HG03139 (cell line): ENCODE data around the gene CREBBP.

Experiments
- ATAC-seq: cut with Tn5 transposase; IDR thresholded peaks from one replicate; pipeline ENCODE4 v1.9.1; 2021; ENCODE audit not compliant: unreplicated experiment

The CREBBP gene

DNA sequence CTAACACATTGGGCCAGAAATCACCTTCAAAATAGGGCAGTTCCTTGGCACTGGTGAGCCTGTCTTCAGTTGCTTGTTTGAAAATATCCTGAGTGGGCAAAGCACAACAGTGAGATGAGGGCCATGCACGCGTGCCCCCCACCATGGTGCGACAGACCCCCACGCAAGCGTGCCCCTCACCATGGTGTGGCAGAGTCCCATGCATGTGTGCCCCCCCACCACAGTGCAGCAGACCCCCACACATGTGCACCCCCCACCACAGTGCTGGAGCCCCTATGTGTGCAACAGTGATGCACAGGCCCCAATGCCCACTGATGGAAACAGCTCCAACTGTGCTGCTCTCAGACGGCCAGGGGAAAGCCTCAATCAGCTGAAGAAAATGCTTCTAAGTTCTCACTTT, 144.4 kb downstream of the CREBBP start:
- no peak for ATAC-seq

GRCh38 chr16:3735541-3735940, 145.0 kb downstream of the CREBBP start:
- no peak for ATAC-seq

- no peak for ATAC-seq
Observed at GRCh38 chr16:3734758-3735221, 145.7 kb downstream of the CREBBP start.

GRCh38 chr16:3734084-3734757, 146.3 kb downstream of the CREBBP start:
- no peak for ATAC-seq

GRCh38 chr16:3732171-3732570, 148.3 kb downstream of the CREBBP start:
- no peak for ATAC-seq

DNA sequence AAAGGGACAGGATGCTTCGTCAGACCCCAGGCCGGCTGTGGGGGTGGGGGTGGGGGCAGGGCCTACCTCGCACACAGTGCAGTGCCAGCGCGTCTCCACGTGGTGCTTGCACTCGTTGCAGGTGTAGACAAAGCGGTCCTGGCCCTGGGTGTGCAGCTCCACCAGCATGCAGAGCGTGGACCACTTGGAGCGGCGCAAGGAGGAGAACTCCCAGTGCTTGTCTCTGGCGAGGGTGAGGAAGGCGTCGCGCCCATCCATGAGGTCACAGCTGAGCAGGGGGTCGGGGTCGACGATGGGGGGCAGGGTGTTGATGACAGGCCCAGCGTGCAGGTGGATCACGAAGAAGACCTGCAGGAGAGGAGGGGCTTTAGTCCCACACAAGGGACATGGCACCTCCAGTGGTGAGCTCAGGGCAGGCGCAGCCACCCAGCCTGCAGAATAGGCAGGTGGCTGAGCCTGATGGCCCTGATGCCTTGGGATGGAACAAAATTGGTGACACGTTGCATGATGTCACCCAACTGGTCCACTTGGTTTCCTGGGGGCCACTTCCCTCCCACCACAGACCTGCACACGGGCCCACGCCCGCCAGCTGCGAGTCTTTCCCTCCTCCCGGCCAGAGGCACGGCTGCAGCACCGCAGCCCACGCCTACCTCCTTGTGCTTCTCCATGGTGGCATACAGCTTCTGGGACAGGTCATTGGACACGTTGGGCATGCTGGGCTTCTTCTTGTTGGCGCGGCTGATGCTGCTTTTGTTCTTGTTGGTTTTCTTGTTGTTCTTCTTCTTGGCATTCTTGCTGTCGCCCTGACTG, 149.2 kb downstream of the CREBBP start:
- ATAC-seq = no peak

DNA sequence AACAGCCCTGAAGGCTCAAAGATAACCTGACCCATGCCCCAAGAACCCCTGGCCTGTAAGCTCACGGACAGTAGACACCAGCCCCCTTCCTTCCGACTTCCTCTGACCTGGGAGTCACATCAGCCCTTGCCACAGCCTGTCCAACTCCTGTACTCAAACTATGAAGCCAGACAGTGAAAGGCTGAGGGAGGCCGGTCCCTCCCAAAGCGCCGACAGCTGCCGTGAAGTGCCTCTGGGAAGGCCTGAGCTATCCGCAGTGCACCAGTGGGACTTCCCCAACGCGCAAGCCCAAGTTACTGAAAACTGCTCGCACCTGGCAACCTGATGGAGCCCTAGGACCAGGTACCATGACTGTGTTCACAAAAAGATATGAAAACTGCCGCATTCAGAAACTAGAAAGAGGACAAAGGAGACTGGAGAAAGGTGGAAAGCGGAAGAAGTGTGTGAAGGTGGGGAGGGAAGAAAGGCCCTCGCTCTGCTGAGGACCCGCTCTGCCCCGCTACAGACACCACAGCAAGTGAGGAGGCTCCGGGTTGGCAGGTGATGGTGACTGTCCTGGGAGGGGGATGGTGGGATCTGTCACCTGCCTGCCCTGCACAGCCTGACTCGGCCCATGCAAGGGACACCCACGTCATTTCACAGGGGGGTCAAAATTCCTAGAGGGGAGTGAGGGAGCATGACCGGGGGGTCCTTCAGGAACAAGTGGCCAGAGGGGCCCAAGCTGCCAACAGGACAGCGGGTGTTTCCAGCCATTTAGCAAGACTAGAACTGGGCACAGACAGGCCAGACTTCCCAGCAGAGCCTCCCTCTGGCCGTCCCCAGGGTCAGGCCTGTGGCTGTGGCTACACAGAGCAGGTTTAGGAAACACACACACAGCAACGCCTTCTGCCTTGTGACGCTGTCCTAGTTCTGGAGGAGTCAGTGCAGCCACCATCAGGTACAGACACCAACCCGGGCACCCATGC, 150.1 kb downstream of the CREBBP start:
- no peak for ATAC-seq

GRCh38 chr16:3729161-3730112, 151.1 kb downstream of the CREBBP start:
- ATAC-seq = no peak

DNA sequence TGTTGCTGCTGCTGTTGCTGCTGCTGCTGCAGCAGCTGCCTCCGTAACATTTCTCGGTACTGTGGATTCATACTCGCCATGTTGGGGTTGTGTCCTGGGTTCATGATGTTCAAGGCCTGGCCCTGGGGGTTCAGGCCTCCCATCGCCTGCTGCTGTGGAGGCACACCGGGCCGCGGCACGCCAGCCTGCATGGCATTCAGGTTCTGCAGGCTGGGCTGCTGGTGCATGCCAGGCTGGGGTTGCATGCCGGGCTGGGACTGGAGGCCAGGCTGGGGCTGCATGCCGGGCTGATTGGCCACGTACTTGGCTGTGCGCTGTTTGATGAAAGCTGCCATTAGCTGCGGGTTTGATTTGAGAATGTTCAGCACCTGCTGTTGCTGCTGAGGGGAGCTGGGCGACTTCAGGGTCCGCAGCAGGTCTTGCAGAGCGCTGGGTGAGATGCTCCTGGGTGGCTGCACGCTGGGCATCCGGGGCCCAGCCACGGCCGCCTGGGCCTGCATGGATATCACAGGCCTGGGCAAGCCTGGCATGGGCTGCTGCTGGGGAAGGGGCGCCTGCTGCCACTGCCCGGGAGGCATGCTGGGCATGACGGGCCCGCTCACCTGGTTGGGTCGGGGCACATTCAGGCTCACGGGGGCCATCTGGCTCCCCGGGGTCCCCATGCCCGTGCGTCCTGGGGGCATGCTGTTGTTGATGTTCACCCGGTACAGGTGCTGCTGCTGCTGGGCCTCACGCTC, 151.9 kb downstream of the CREBBP start:
- no peak for ATAC-seq

GRCh38 chr16:3727806-3728381, 152.6 kb downstream of the CREBBP start:
- no peak for ATAC-seq

DNA sequence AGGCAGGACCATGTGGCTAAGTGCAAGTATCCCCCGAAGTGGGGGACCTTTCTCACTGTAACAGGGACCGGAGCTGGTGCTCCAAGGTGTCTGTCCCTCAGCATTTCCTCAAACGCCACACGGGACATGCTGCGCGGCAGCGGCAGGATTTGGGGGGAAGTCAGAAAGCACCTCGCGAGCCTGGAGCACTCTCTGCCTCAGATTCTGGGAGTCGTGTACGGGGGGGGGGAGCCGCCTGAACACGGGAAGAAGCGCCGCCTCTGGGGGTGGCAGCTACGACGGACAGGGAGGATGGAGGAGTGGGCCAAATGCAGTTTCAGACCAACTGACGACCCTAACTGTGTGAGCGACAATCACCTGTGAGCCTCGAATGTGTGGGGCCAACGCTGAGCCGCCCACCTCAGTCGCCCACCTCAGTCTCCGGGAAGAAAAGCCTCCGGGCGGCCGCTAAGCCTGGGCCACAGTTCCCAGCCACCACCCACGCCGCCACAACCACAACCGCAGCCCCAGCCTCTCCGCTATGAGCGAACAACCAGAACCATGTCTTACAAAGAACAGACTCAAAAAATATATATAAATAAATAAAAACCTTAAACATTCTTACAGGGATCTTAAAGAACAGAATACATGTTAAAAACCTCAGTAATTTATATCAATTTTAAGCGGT, 154.4 kb downstream of the CREBBP start:
- no peak for ATAC-seq

DNA sequence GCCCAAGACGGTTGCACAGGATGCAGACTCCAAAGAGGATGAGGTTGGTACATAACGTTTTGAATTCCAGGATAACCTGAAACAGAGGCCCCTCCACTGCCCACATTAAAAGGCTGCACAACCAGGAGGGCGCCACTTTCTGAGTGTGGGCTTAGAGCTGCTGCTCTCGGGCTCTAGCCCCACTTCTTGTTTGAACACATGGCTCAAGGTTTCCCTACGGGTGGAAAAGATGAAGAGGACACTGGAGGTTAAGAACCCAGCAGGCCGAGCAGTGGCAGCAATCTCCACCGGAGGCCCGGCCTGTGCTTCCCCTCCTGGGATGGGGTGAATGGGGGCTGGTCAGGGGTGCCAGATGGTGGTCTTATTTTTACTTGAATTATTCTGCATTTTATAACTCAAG, 155.2 kb downstream of the CREBBP start:
- no peak for ATAC-seq

- ATAC-seq = no peak
Observed at GRCh38 chr16:3722508-3722907, 158.0 kb downstream of the CREBBP start.

GRCh38 chr16:3720418-3720817, 160.1 kb downstream of the CREBBP start:
- ATAC-seq = no peak

- no peak for ATAC-seq
Observed at GRCh38 chr16:3718628-3719027, 161.9 kb downstream of the CREBBP start.

- no peak for ATAC-seq
Observed at GRCh38 chr16:3718019-3718391, 162.5 kb downstream of the CREBBP start.

DNA sequence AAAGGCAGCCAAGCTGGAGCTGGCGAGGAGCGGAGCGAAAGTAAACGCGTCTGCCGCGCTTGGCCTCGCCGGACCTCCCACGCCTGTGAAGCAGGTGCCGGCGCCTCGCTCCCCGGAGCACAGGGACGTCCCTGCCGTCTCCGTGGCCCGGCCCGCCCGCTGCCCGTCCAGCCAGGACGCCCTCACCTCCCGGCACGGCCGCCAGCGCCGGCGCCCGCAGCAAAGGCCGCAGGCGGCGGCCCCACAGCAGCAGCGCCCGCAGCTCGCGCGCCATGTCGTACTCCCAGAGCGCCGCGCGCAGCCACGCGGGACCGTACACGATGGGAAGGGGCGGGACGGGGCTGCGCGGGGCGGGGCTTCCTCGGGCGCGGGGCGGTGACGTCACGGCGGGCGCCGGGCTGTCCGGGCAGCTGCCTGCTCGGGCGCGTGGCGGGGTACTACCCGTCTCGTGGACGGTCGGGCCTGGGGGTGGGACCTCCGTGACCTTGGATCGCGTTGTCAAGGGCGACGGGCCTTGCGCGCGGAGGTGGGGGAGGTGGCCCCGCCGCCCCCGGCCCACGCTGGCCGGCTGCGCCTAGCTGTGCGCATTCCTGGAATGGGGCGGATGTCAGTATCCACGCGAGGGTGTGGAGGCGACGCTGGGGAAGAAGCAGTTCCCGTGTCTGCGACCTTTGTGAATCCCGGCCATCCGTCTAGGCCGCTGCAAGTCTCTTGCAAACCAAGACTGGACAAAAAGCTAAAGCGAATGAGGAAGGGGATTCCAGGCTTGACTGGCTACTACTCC, 163.1 kb downstream of the CREBBP start, which contains the start of gene TRAP1:
TSS of gene TRAP1 (minus strand) at position 290 of the 784 bp plus-strand sequence. CDS start at position 274, 16 bp downstream.
- ATAC-seq = peak; percentile 82

GRCh38 chr16:3716831-3717234, 163.7 kb downstream of the CREBBP start:
- ATAC-seq = peak; percentile 23
